Measurements from ENCODE around the gene ERN1. TPM values are rescaled to one million over a fixed set of nuclear protein-coding genes. Genes with fewer than 3 reads are reported as not detected.

The ERN1 gene
- total and polyA plus RNA-seq, 2 of the 13 experiments (the other 11 are each of a cell fraction or from before 2014, with no cell fraction given) = 6.0 to 12.7 TPM

GRCh38 chr17:64163468-64163867 is 33.5 kb upstream of the ERN1 start (continued):
- TF ChIP-seq CHCHD3 (CRISPR knock-in tag; IDR thresholded peaks at IDR 0.05) = no peak
- TF ChIP-seq FOXJ3 (CRISPR knock-in tag; IDR thresholded peaks at IDR 0.05; ENCODE audit: borderline replicate concordance) = no peak
- TF ChIP-seq CBX1 (IDR thresholded peaks at IDR 0.05; ENCODE audit: low read depth) = no peak
- no peak for TF ChIP-seq NFE2 (CRISPR knock-in tag; IDR thresholded peaks at IDR 0.05)
- no peak for TF ChIP-seq ZNF205 (CRISPR knock-in tag; IDR thresholded peaks at IDR 0.05)

- ChIA-PET CTCF (ENCODE audit: low intra/inter-chr PET ratio, low total read pairs) (no interaction called here), POLR2A (interaction anchor here (3.9 kb wide), 1 partner anchor 17 kb away, joined by 15 read pairs; no protein-coding TSS in a partner anchor)
- WGBS (ENCODE audit: low lambda C conversion rate) = 98% methylated on average over 2 of the region's 2 CpGs
- H3K9ac ChIP-seq (ENCODE audit: insufficient read depth, low read depth, low read length) = no peak overlapping the region
- intact Hi-C loops (cut with micrococcal nuclease; ENCODE audit: unreplicated experiment) (no loop called here), in situ Hi-C loops (cut with HindIII; ENCODE audit: extremely low pct_ligation_motif_present, low pct_unique_long_range_greater_than_20kb) (no loop called here)
- H4K20me1 ChIP-seq (ENCODE audit: insufficient read depth, low read length) = no peaks in the 10 kb centered on the region
- no peaks in the 10 kb centered on the region for H3K9me3 ChIP-seq (ENCODE audit: low read length)
- H3K4me3 ChIP-seq (replicated peaks in 1 of 3; ENCODE audit: insufficient read depth in 1 of 3, low read depth in 2 of 3, low read length in 3 of 3) = no peak overlapping the region
- H3K36me3 ChIP-seq (replicated peaks in 1 of 2; ENCODE audit: control insufficient read depth in 1 of 2, insufficient read depth in 2 of 2, low read length in 2 of 2) = peaks cover 15 to 53% of the 10 kb centered on the region in 2 experiments
- BruUV-seq (replicated peaks) = no TSS peak
- FAIRE-seq (no peak), ATAC-seq (no peak), DNase-seq (ENCODE audit: low spot score) (no peak)
- TF ChIP-seq ZNF12 (CRISPR knock-in tag; IDR thresholded peaks at IDR 0.05) = no peak
- no peak for TF ChIP-seq CBFB (CRISPR knock-in tag; IDR thresholded peaks at IDR 0.05)
- no peak for TF ChIP-seq POLR2AphosphoS5 (IDR thresholded peaks at IDR 0.05; ENCODE audit: low read depth, low read length)
- no peaks in the 10 kb centered on the region for H3K79me2 ChIP-seq (ENCODE audit: insufficient read depth, low read length)
- no peak overlapping the region for H2AFZ ChIP-seq (ENCODE audit: low read length)
- no peaks in the 10 kb centered on the region for H3K27me3 ChIP-seq (ENCODE audit: control insufficient read depth in 1 of 2, insufficient read depth in 2 of 2, low read length in 2 of 2)
- no peak overlapping the region for H3K4me2 ChIP-seq (ENCODE audit: low read depth, low read length)
- H3K27ac ChIP-seq (ENCODE audit: extremely low read length, insufficient read depth, low read length) = no peak overlapping the region
- peaks cover 18% of the 10 kb centered on the region for H3K4me1 ChIP-seq (ENCODE audit: insufficient read depth, low read length)
These were observed 32.6 kb upstream of the ERN1 start for GRCh38 chr17:64162554-64162953.

Measured in HepG2 (cell line).